Measurements from ENCODE around the gene RSPO3. TPM values are rescaled to one million over a fixed set of nuclear protein-coding genes. Genes with fewer than 3 reads are reported as not detected.

Gene RSPO3
- total and polyA plus RNA-seq, 2 experiments from 2014 or later = 1.4 to 2.9 TPM

GRCh38 chr6:127083231-127083962, 35.1 kb upstream of the RSPO3 start:
- H3K36me3 ChIP-seq (ENCODE audit: low read depth) = no peaks in the 10 kb centered on the region
- H3K4me3 ChIP-seq = no peak overlapping the region
- H3K4me2 ChIP-seq (ENCODE audit: unreplicated experiment) = no peak overlapping the region
- WGBS, 2 experiments (ENCODE audit: low coverage in 1 of 2, low lambda C conversion rate in 2 of 2, missing lambda C conversion rate in 2 of 2) = 96 to 97% methylated on average over 2 of the region's 2 CpGs
- H4K20me1 ChIP-seq (ENCODE audit: insufficient read depth) = no peaks in the 10 kb centered on the region
- no peak for TF ChIP-seq EZH2phosphoT487 (IDR thresholded peaks at IDR 0.05; ENCODE audit: insufficient read depth, low read depth)
- TF ChIP-seq EZH2 (IDR thresholded peaks at IDR 0.05; ENCODE audit: insufficient read depth, poor library complexity, severe bottlenecking) = no peak
- no peaks in the 10 kb centered on the region for H3K9me3 ChIP-seq (ENCODE audit: low read depth)
- no peak overlapping the region for H3K27ac ChIP-seq
- no peak for DNase-seq
- H3F3A ChIP-seq (ENCODE audit: insufficient read depth) = no peaks in the 10 kb centered on the region
- H2AFZ ChIP-seq = no peak overlapping the region
- no peaks in the 10 kb centered on the region for H3K4me1 ChIP-seq (ENCODE audit: insufficient read depth)
- no peaks in the 10 kb centered on the region for H3K27me3 ChIP-seq (replicated peaks; ENCODE audit: insufficient read depth)
- no peak overlapping the region for H3K9ac ChIP-seq
- in situ Hi-C loops (cut with MboI) = no loop called here
- H3K9me2 ChIP-seq (ENCODE audit: insufficient read depth) = peaks cover 6% of the 10 kb centered on the region; the same call in 1 of the 2 replicates
- no peaks in the 10 kb centered on the region for H3K79me2 ChIP-seq (ENCODE audit: insufficient read depth)

DNA sequence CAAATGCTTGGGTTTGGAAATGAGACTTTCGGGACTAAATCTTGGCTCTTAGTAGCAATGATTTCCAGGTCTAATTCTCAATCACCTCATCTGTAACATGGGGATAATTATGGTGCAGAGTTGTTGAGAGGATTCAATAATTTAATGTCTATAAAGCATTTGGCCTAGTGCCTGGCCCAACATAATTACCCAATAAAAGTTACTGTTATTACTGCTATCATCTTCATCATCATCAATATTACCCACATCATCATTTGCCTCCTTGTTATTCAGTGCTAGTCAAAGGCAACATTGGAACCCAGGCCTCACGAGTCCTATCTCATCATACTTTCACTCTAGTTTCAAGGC, 34.5 kb upstream of the RSPO3 start:
- Histone ChIP-seq H3K27me3 (replicated peaks; ENCODE audit: insufficient read depth) (no peaks in the 10 kb centered on the region), H3K4me2 (ENCODE audit: unreplicated experiment) (no peak overlapping the region), H3K9me3 (ENCODE audit: low read depth) (no peaks in the 10 kb centered on the region), H3K79me2 (ENCODE audit: insufficient read depth) (no peaks in the 10 kb centered on the region), H4K20me1 (ENCODE audit: insufficient read depth) (no peaks in the 10 kb centered on the region), H3K4me3 (no peak overlapping the region), H3K27ac (no peak overlapping the region), H3F3A (ENCODE audit: insufficient read depth) (no peaks in the 10 kb centered on the region), H3K9ac (no peak overlapping the region), H3K36me3 (ENCODE audit: low read depth) (no peaks in the 10 kb centered on the region), H3K9me2 (ENCODE audit: insufficient read depth) (peaks cover 6% of the 10 kb centered on the region; the same call in 1 of the 2 replicates), H2AFZ (no peak overlapping the region), H3K4me1 (ENCODE audit: insufficient read depth) (no peaks in the 10 kb centered on the region)
- no peak for DNase-seq
- TF ChIP-seq EZH2 (IDR thresholded peaks at IDR 0.05; ENCODE audit: insufficient read depth, poor library complexity, severe bottlenecking) (no peak), EZH2phosphoT487 (IDR thresholded peaks at IDR 0.05; ENCODE audit: insufficient read depth, low read depth) (no peak)
- 79 to 90% methylated on average over 2 of the region's 2 CpGs for WGBS, 2 experiments (ENCODE audit: low coverage in 1 of 2, low lambda C conversion rate in 2 of 2, missing lambda C conversion rate in 2 of 2)
- in situ Hi-C loops (cut with MboI) = no loop called here

- WGBS, 2 experiments (ENCODE audit: low coverage in 1 of 2, low lambda C conversion rate in 2 of 2, missing lambda C conversion rate in 2 of 2) = 82 to 91% methylated on average over 3 of the region's 3 CpGs
- Histone ChIP-seq H3K4me2 (ENCODE audit: unreplicated experiment) (no peak overlapping the region), H3K36me3 (ENCODE audit: low read depth) (no peaks in the 10 kb centered on the region), H4K20me1 (ENCODE audit: insufficient read depth) (no peaks in the 10 kb centered on the region), H3K4me1 (ENCODE audit: insufficient read depth) (no peaks in the 10 kb centered on the region), H3K9ac (no peak overlapping the region), H3K9me2 (ENCODE audit: insufficient read depth) (peaks cover 6% of the 10 kb centered on the region; the same call in 1 of the 2 replicates), H3K79me2 (ENCODE audit: insufficient read depth) (no peaks in the 10 kb centered on the region), H3K9me3 (ENCODE audit: low read depth) (no peaks in the 10 kb centered on the region), H3F3A (ENCODE audit: insufficient read depth) (no peaks in the 10 kb centered on the region), H3K27me3 (replicated peaks; ENCODE audit: insufficient read depth) (no peaks in the 10 kb centered on the region), H2AFZ (no peak overlapping the region), H3K27ac (no peak overlapping the region), H3K4me3 (no peak overlapping the region)
- DNase-seq = no peak
- TF ChIP-seq EZH2 (IDR thresholded peaks at IDR 0.05; ENCODE audit: insufficient read depth, poor library complexity, severe bottlenecking) = no peak
- in situ Hi-C loops (cut with MboI) = no loop called here
Observed at GRCh38 chr6:127085181-127085580, 33.3 kb upstream of the RSPO3 start.

DNA sequence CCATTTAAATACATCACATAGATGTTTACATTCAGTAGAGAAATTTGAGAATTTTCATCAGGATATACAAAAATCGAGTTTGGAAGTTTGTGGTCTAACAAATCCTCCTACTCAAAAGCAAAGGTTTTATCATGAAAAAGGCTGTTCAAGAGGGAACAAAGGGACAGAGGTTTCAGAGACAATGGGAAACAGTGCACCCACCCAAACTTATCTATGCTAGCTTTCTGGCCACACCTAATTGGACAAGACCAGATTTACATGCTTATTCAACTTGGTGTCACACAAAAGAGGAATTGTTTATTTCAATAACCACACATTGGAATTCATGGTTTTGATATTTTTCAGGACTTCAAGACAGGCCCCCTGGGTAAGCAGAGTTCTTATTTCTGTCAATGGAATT, 28.4 kb upstream of the RSPO3 start:
- no peaks in the 10 kb centered on the region for H3K79me2 ChIP-seq (ENCODE audit: insufficient read depth)
- no peaks in the 10 kb centered on the region for H4K20me1 ChIP-seq (ENCODE audit: insufficient read depth)
- DNase-seq = no peak
- H3K4me1 ChIP-seq (ENCODE audit: insufficient read depth) = peaks cover 7% of the 10 kb centered on the region; the same call in 1 of the 2 replicates
- H3K9ac ChIP-seq = no peak overlapping the region
- 56 to 76% methylated on average over 1 of the region's 1 CpG for WGBS, 2 experiments (ENCODE audit: low coverage in 1 of 2, low lambda C conversion rate in 2 of 2, missing lambda C conversion rate in 2 of 2)
- TF ChIP-seq EZH2phosphoT487 (IDR thresholded peaks at IDR 0.05; ENCODE audit: insufficient read depth, low read depth) = no peak
- TF ChIP-seq EZH2 (IDR thresholded peaks at IDR 0.05; ENCODE audit: insufficient read depth, poor library complexity, severe bottlenecking) = no peak
- no peak overlapping the region for H3K27ac ChIP-seq
- in situ Hi-C loops (cut with MboI) = no loop called here
- H3K4me3 ChIP-seq = no peak overlapping the region
- no peaks in the 10 kb centered on the region for H3F3A ChIP-seq (ENCODE audit: insufficient read depth)
- no peaks in the 10 kb centered on the region for H3K9me3 ChIP-seq (ENCODE audit: low read depth)
- no peak overlapping the region for H2AFZ ChIP-seq
- no peak overlapping the region for H3K4me2 ChIP-seq (ENCODE audit: unreplicated experiment)
- H3K27me3 ChIP-seq (replicated peaks; ENCODE audit: insufficient read depth) = no peaks in the 10 kb centered on the region
- H3K36me3 ChIP-seq (ENCODE audit: low read depth) = no peaks in the 10 kb centered on the region
- H3K9me2 ChIP-seq (ENCODE audit: insufficient read depth) = 0 out of 2 replicates have a peak, but pooled peaks cover 11% of the 10 kb centered on the region

Data from GM23248 (cell line).